Mesothelial cell of epicardium (in vitro differentiated cells): ENCODE measurements around the gene DENND6A. TPM values are rescaled to one million over a fixed set of nuclear protein-coding genes. Genes with fewer than 3 reads are reported as not detected.

Experiments used
- DNase-seq, 2 experiments: peaks; one replicate each; pipeline ENCODE4 v3.0.0; 2021; ENCODE audit warnings: low spot score in 2 of 2; ENCODE audit not compliant: unreplicated experiment in 2 of 2
- H3K27ac Mint-ChIP-seq: 2 replicates; pipeline ENCODE4 v1.8.0; 2021; ENCODE audit warnings: mixed read lengths
- H3K27me3 Mint-ChIP-seq: 2 replicates; pipeline ENCODE4 v1.8.0; 2021; ENCODE audit warnings: low read depth, mixed read lengths
- H3K36me3 Mint-ChIP-seq: 2 replicates; pipeline ENCODE4 v1.8.0; 2021; ENCODE audit warnings: mixed read lengths
- H3K4me1 Mint-ChIP-seq: 2 replicates; pipeline ENCODE4 v1.8.0; 2021; ENCODE audit warnings: mixed read lengths
- H3K4me3 Mint-ChIP-seq: 2 replicates; pipeline ENCODE4 v1.8.0; 2021; ENCODE audit warnings: mild to moderate bottlenecking, moderate library complexity, mixed read lengths
- H3K9me3 Mint-ChIP-seq: 2 replicates; pipeline ENCODE4 v1.8.0; 2021; ENCODE audit warnings: mixed read lengths
- CTCF ChIP-seq: fragments of 200-600 bp; sonication (generic); IDR thresholded peaks from one replicate; pipeline ENCODE4 v1.5.0; 2021; ENCODE audit warnings: antibody characterized with exemption; ENCODE audit not compliant: unreplicated experiment
- total RNA-seq: library from RNA; stranded (reverse); gene quantifications from 3 replicates; pipeline ENCODE4 v1.2.1, GENCODE V29; 2021

The DENND6A gene
- total RNA-seq, 1 donor from 2014 or later = 52.0 TPM

- DNase-seq = no peak
- peaks cover 48% of the 10 kb centered on the region for H3K36me3 Mint-ChIP-seq
- H3K27ac Mint-ChIP-seq = no peak overlapping the region
- H3K27me3 Mint-ChIP-seq = no peaks in the 10 kb centered on the region
- peaks cover 16% of the 10 kb centered on the region for H3K9me3 Mint-ChIP-seq
- TF ChIP-seq CTCF = no peak
- H3K4me1 Mint-ChIP-seq = no peaks in the 10 kb centered on the region
- H3K4me3 Mint-ChIP-seq = no peak overlapping the region
Observed at GRCh38 chr3:57654267-57654666, 38.6 kb downstream of the DENND6A start.

GRCh38 chr3:57652203-57652602 lies 40.7 kb downstream of the DENND6A start:
- Mint-ChIP-seq H3K4me3 (no peak overlapping the region), H3K9me3 (peaks cover 28% of the 10 kb centered on the region), H3K4me1 (no peaks in the 10 kb centered on the region), H3K36me3 (peaks cover 64% of the 10 kb centered on the region), H3K27ac (no peak overlapping the region), H3K27me3 (no peaks in the 10 kb centered on the region)
- no peak for TF ChIP-seq CTCF
- DNase-seq = no peak

- peaks cover 28% of the 10 kb centered on the region for H3K9me3 Mint-ChIP-seq
- TF ChIP-seq CTCF = no peak
- no peak overlapping the region for H3K4me3 Mint-ChIP-seq
- H3K27me3 Mint-ChIP-seq = no peaks in the 10 kb centered on the region
- no peak for DNase-seq
- H3K4me1 Mint-ChIP-seq = peaks cover 2% of the 10 kb centered on the region
- H3K36me3 Mint-ChIP-seq = peaks cover 64% of the 10 kb centered on the region
- peak overlapping the region; percentile 66 for H3K27ac Mint-ChIP-seq
Observed at GRCh38 chr3:57647292-57647940, 45.5 kb downstream of the DENND6A start.

- no peak for TF ChIP-seq CTCF
- DNase-seq = no peak
- peak overlapping the region; percentile 66 for H3K27ac Mint-ChIP-seq
- peaks cover 28% of the 10 kb centered on the region for H3K9me3 Mint-ChIP-seq
- peaks cover 2% of the 10 kb centered on the region for H3K4me1 Mint-ChIP-seq
- H3K36me3 Mint-ChIP-seq = peaks cover 62% of the 10 kb centered on the region
- H3K4me3 Mint-ChIP-seq = no peak overlapping the region
- H3K27me3 Mint-ChIP-seq = no peaks in the 10 kb centered on the region
Observed at GRCh38 chr3:57646723-57647122, 46.2 kb downstream of the DENND6A start.

- Mint-ChIP-seq H3K9me3 (peaks cover 16% of the 10 kb centered on the region), H3K4me1 (peaks cover 2% of the 10 kb centered on the region), H3K27me3 (no peaks in the 10 kb centered on the region), H3K4me3 (no peak overlapping the region), H3K27ac (no peak overlapping the region), H3K36me3 (peaks cover 53% of the 10 kb centered on the region)
- DNase-seq = no peak
- TF ChIP-seq CTCF = no peak
Observed at GRCh38 chr3:57644740-57645139, 48.1 kb downstream of the DENND6A start.
